Ammon's horn (tissue), 1 donor: ENCODE data around the gene C1QL2.

Experiments
- DNase-seq: peaks from one replicate; pipeline ENCODE4 v3.0.0-alpha.2; 2016; ENCODE audit warnings: low spot score

The C1QL2 gene

GRCh38 chr2:119179202-119179601, 20.7 kb upstream of the C1QL2 start:
- no peak for DNase-seq

GRCh38 chr2:119178776-119179175, 20.2 kb upstream of the C1QL2 start:
- no peak for DNase-seq

GRCh38 chr2:119177838-119178190, 19.3 kb upstream of the C1QL2 start:
- DNase-seq = no peak

- DNase-seq = no peak
Measured at GRCh38 chr2:119177171-119177837, 18.8 kb upstream of the C1QL2 start.

- DNase-seq = no peak
Measured at GRCh38 chr2:119175517-119175916, 17.0 kb upstream of the C1QL2 start.

- DNase-seq = no peak
Measured at GRCh38 chr2:119174993-119175347, 16.4 kb upstream of the C1QL2 start.

- DNase-seq = peak; percentile 32
Measured at GRCh38 chr2:119174216-119174992, 15.9 kb upstream of the C1QL2 start.

- no peak for DNase-seq
Measured at GRCh38 chr2:119173556-119174060, 15.1 kb upstream of the C1QL2 start.

DNA sequence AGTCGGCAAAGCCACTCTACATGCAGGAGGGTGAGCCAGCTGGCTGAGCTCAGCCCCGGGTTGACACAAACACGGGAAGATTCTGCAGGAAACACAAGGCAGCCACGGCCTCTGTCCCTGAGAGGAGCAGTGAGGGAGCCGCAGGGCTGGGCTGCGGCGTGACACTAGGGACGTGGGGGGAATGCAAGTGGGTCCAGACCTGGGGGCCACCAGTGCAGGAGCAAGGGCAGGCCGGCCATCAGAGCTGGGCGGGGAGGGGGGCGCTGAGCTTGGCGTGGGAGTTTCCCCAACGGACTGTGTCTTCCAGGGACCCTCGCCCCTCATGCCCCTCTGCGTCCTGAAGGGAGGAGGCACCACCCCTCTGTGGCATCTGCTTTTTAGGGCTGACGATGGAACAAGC, 12.0 kb upstream of the C1QL2 start:
- DNase-seq = no peak

DNA sequence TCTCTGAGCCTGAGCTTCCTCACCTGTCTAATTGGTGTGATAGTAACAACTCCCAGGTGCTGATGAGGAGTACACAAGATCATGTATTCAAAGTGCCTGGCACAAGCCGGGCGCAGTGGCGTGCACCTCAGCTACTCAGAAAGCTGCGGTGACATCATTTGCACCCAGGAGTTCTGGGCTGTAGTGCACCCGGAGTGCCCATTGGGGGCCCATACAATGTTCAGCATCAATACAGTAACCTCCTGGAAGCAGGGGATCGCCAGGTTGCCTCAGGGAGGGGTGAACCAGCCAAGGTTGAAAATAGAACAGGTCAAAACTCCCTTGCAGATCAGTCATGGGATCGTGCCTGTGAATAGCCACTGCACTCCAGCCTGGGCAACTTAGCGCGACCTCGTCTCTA, 11.2 kb upstream of the C1QL2 start:
- DNase-seq = no peak

- no peak for DNase-seq
Measured at GRCh38 chr2:119160361-119160990, 1.9 kb upstream of the C1QL2 start.

DNA sequence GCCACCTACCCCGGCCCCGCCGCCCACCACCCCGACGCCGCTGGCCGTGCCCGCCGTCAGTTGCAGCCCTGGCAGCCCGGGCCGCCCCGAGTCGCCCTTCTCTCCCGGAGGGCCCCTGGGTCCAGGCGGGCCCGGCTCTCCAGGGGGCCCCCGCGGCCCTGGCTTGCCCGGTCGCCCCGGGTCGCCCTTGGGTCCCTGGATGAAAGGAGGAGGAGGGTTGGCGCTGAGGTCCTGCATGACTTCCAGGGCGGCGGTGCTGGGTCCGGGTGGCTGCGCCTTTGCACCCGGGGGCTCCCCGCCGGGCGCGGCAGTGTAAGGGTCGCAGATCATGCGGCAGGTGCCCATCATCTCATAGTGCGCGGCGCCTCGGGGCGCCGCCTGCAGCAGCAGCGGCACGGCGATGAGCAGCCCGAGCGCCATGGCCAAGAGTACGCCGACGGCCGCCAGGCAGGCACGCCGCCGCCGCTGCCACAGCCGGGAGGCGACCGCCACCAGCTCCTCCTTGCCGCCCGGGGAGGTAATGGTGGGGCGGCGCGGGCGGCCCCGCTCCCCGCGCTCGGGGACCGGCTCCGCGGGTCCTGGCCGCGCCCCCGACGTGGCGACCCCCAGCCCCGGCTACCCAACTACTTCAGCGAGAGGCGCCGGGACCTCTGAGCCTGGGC, 570 bp downstream of the C1QL2 start:
- no peak for DNase-seq

DNA sequence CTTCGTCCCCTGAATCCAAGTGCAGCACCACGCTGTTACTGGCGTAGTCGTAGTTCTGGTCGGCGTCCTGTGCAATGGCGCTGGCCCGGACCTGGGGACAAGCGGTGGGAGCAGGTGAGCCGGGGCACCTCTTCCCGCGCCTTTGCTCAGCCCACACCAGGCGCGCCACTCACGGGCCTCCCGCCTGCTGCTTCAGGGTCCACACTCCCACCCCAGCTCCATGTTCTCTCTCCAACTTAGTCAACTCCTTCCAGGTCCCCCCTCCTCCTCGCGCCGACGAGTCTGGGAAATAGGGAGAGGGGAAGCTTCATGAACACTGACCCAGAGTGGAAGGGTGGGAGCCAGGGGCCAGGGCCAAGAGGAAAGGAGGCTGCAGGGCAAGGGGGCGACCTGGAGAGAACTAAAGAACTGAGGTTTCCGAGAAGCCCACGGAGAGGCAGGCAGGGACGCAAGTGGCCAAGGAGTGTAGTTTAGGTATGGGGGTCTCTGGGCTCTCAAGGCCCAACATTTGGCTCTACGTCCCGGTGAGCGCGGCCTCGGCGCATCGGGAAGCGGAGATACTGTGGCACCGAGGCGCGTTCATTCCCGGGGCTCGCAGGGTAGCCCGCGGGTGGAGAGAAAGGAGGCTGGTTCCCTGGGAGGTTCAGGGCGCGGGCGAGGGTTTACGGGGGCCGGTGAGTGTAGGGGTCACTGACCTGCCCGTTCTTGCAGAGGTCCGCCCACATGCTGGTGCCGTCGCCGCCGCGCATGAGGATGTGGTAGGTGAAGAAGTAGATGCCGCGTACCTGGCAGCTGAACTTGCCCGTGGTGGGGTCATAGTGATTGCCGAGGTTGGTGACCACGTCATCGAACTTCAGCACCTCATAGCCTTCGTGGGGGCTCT, 1.4 kb downstream of the C1QL2 start:
- DNase-seq = no peak

- DNase-seq = no peak
Measured at GRCh38 chr2:119156105-119156890, 2.3 kb downstream of the C1QL2 start.

DNA sequence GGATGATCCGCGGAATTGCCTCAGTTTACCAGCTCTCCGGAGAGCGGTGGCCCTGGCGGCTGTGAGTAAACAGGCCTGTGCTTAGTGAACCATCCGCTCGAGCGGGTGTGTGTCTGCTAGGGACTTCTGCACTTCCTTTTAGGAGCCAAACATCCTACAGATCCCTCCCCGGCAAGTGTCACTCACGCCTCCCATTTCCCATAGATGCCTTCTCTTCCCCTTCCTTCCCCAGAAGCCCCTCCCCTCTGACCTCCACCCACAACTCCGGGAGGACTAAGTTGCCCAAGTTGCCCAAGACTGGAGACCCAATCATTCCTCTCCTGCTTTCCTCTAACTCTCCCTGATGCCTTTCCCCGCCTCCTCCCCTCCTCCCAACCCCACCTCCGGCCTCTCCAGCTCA, 2.9 kb downstream of the C1QL2 start:
- DNase-seq = no peak

GRCh38 chr2:119154076-119154475, 4.5 kb downstream of the C1QL2 start:
- no peak for DNase-seq

DNA sequence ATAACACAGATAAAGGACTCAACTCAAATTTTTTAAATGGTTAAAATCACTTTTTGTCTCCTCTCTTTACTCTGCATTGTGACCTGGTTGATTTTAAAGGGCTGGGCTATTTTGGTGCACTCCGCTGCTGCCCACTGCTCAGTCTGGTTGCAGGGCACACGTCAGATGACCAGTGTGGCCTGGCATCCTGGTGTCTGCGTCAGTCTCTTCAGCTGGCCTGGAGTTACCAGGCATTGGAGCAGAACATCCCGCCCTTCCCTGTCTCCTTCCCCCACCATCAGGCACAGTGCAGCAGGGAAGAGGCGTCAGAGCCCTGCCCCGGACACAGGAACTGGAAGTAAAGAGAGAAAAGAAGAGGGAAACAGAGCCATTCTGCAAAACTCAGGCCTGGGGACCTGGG, 8.9 kb downstream of the C1QL2 start:
- DNase-seq = peak; percentile 20

GRCh38 chr2:119147776-119148715, 10.5 kb downstream of the C1QL2 start:
- peak; percentile 44 for DNase-seq

DNA sequence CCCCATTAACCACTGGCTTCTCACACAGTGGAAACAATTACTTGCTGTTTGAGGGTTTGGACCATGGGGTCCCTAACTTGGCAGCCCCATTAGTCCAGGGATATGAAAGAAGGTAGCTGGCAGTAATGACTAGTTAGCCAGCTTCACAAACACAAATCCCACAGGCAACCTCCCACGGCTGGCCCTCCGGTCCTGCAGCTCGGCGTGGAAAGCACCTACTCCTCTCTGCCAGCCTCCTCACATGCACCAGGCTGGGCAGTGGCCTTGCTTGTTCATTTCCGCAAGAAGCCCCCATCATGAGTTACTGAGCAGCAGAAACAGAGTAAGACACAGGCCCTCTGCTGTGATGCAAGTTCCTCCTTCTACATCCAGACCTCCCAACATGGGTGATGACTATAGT, 13.7 kb downstream of the C1QL2 start:
- DNase-seq = peak; percentile 24

DNA sequence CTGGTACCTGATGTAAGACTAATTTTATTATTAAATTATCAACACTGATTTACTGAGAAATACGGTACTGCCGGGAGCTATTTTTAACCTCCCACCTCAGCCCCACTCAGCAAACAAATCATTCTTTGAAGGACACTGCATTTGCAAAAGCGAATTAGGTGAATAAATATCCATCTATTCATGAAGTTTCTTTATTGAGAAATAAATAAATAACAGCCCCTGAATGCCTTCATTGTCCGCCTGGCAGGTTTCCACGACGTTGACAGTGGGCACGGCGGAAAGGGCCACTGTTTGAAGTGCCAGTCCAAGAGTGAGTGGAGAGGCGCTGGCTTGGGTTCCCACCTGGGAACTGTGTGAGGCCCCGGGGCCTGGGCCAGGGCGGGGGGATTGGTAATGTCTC, 15.7 kb downstream of the C1QL2 start:
- DNase-seq = peak; percentile 70
